Adipocyte (in vitro differentiated cells): ENCODE results near the gene AGAP3.

Experiments
- DNase-seq: peaks from one replicate; pipeline ENCODE4 v3.0.0-alpha.2; 2015; ENCODE audit warnings: low read depth
- H3K27me3 ChIP-seq: replicated peaks from 2 replicates; pipeline ENCODE4 v1.7.0; 2013; ENCODE audit warnings: mild to moderate bottlenecking, low read length, moderate library complexity; ENCODE audit not compliant: control insufficient read depth, insufficient read depth
- H3K36me3 ChIP-seq: 2 replicates; pipeline ENCODE4 v1.7.0; 2013; ENCODE audit warnings: low read length, mild to moderate bottlenecking, moderate library complexity; ENCODE audit not compliant: control insufficient read depth, insufficient read depth, severe bottlenecking
- H3K4me1 ChIP-seq: 2 replicates; pipeline ENCODE4 v1.7.0; 2013; ENCODE audit warnings: mild to moderate bottlenecking, low read length, moderate library complexity; ENCODE audit not compliant: control insufficient read depth, insufficient read depth
- H3K4me3 ChIP-seq: 2 replicates; pipeline ENCODE4 v1.7.0; 2013; ENCODE audit warnings: mild to moderate bottlenecking, low read length, moderate library complexity
- H3K9ac ChIP-seq: 2 replicates; pipeline ENCODE4 v1.7.0; 2013; ENCODE audit warnings: mild to moderate bottlenecking, low read length, moderate library complexity
- H3K9me3 ChIP-seq: 2 replicates; pipeline ENCODE4 v1.7.0; 2013; ENCODE audit warnings: mild to moderate bottlenecking, low read length, moderate library complexity; ENCODE audit not compliant: control insufficient read depth

AGAP3 gene

GRCh38 chr7:151047976-151048815 is 38.1 kb upstream of the AGAP3 start, which contains the start of gene ASIC3:
TSS of gene ASIC3 (plus strand) at chr7:151048531. CDS start at chr7:151048886, 355 bp downstream.
- peak within 1 kb of the TSS; percentile 6 for H3K9ac ChIP-seq
- no peak for DNase-seq
- H3K27me3 ChIP-seq: peaks cover 9% of the 10 kb centered on the region
- H3K4me1 ChIP-seq: peaks cover 27% of the 10 kb centered on the region
- no peak within 1 kb of the TSS for H3K4me3 ChIP-seq
- H3K9me3 ChIP-seq: no peaks in the 10 kb centered on the region
- H3K36me3 ChIP-seq: no peaks in the 10 kb centered on the region

GRCh38 chr7:151048911-151049463 is 37.3 kb upstream of the AGAP3 start:
- DNase-seq: no peak
- Histone ChIP-seq H3K27me3 (peaks cover 9% of the 10 kb centered on the region), H3K4me3 (no peak overlapping the region), H3K9me3 (no peaks in the 10 kb centered on the region), H3K36me3 (no peaks in the 10 kb centered on the region), H3K4me1 (peaks cover 26% of the 10 kb centered on the region), H3K9ac (no peak overlapping the region)

- Histone ChIP-seq H3K4me1 (peaks cover 17% of the 10 kb centered on the region), H3K27me3 (peaks cover 9% of the 10 kb centered on the region), H3K4me3 (no peak overlapping the region), H3K9ac (no peak overlapping the region), H3K9me3 (no peaks in the 10 kb centered on the region), H3K36me3 (no peaks in the 10 kb centered on the region)
- DNase-seq: peak; percentile 86
Measured at GRCh38 chr7:151051108-151051507, 35.2 kb upstream of the AGAP3 start.

- Histone ChIP-seq H3K36me3 (no peaks in the 10 kb centered on the region), H3K4me1 (peaks cover 8% of the 10 kb centered on the region), H3K4me3 (no peak overlapping the region), H3K9ac (no peak overlapping the region), H3K9me3 (no peaks in the 10 kb centered on the region), H3K27me3 (peaks cover 9% of the 10 kb centered on the region)
- DNase-seq: no peak
Measured at GRCh38 chr7:151053096-151053495, 33.2 kb upstream of the AGAP3 start.

GRCh38 chr7:151053751-151054150 is 32.5 kb upstream of the AGAP3 start:
- no peaks in the 10 kb centered on the region for H3K9me3 ChIP-seq

GRCh38 chr7:151056283-151056665 is 30.0 kb upstream of the AGAP3 start:
- Histone ChIP-seq H3K9ac (no peak overlapping the region), H3K36me3 (no peaks in the 10 kb centered on the region), H3K4me1 (peaks cover 29% of the 10 kb centered on the region), H3K4me3 (no peak overlapping the region), H3K27me3 (no peaks in the 10 kb centered on the region), H3K9me3 (no peaks in the 10 kb centered on the region)
- no peak for DNase-seq

More at GRCh38 chr7:151053751-151054150, 32.5 kb upstream of the AGAP3 start:
- no peaks in the 10 kb centered on the region for H3K36me3 ChIP-seq
- H3K9ac ChIP-seq: no peak overlapping the region
- no peak overlapping the region for H3K4me3 ChIP-seq
- peaks cover 9% of the 10 kb centered on the region for H3K27me3 ChIP-seq
- DNase-seq: no peak
- peaks cover 13% of the 10 kb centered on the region for H3K4me1 ChIP-seq

- Histone ChIP-seq H3K9me3 (no peaks in the 10 kb centered on the region), H3K27me3 (no peaks in the 10 kb centered on the region), H3K36me3 (no peaks in the 10 kb centered on the region), H3K4me1 (peaks cover 36% of the 10 kb centered on the region), H3K4me3 (peak overlapping the region; percentile 94), H3K9ac (peak overlapping the region; percentile 92)
- DNase-seq: no peak
Measured at GRCh38 chr7:151056666-151057505, 29.4 kb upstream of the AGAP3 start.

- Histone ChIP-seq H3K4me3 (peak within 1 kb of the TSS; percentile 94), H3K9me3 (no peaks in the 10 kb centered on the region), H3K36me3 (no peaks in the 10 kb centered on the region), H3K4me1 (peaks cover 42% of the 10 kb centered on the region), H3K27me3 (no peaks in the 10 kb centered on the region), H3K9ac (peak within 1 kb of the TSS; percentile 92)
- no peak for DNase-seq
Measured at GRCh38 chr7:151057506-151057988, 28.7 kb upstream of the AGAP3 start, which contains the start of gene CDK5. TSS of gene CDK5 (minus strand) at chr7:151057897. CDS start at chr7:151057848, 49 bp downstream.

- Histone ChIP-seq H3K4me1 (peaks cover 44% of the 10 kb centered on the region), H3K9ac (peak overlapping the region; percentile 92), H3K4me3 (peak overlapping the region; percentile 94), H3K9me3 (no peaks in the 10 kb centered on the region), H3K27me3 (no peaks in the 10 kb centered on the region), H3K36me3 (no peaks in the 10 kb centered on the region)
- peak; percentile 100 for DNase-seq
Measured at GRCh38 chr7:151057989-151058780, 28.1 kb upstream of the AGAP3 start.

GRCh38 chr7:151058781-151059366 is 27.4 kb upstream of the AGAP3 start:
- H3K4me1 ChIP-seq: peaks cover 49% of the 10 kb centered on the region
- H3K9me3 ChIP-seq: no peaks in the 10 kb centered on the region
- peak; percentile 50 for DNase-seq
- H3K36me3 ChIP-seq: no peaks in the 10 kb centered on the region
- no peaks in the 10 kb centered on the region for H3K27me3 ChIP-seq
- peak overlapping the region; percentile 94 for H3K4me3 ChIP-seq
- peak overlapping the region; percentile 92 for H3K9ac ChIP-seq
